ENCODE measurements around the gene EBP.

EBP gene

GRCh38 chrX:48505481-48505880, 16.1 kb upstream of the EBP start:
- H3K4me3 ChIP-seq: no peak overlapping the region
- no peaks in the 10 kb centered on the region for H3K36me3 ChIP-seq (replicated peaks)
- peaks cover 13% of the 10 kb centered on the region for H3K4me1 ChIP-seq
- no peak for DNase-seq (ENCODE audit: low spot score in 2 of 2)
- no peaks in the 10 kb centered on the region for H3K9me3 ChIP-seq
- in situ Hi-C loops (cut with MboI; ENCODE audit: low sequenced_read_pairs): no loop called here
- no peaks in the 10 kb centered on the region for H3K27me3 ChIP-seq (ENCODE audit: low read depth)

DNA sequence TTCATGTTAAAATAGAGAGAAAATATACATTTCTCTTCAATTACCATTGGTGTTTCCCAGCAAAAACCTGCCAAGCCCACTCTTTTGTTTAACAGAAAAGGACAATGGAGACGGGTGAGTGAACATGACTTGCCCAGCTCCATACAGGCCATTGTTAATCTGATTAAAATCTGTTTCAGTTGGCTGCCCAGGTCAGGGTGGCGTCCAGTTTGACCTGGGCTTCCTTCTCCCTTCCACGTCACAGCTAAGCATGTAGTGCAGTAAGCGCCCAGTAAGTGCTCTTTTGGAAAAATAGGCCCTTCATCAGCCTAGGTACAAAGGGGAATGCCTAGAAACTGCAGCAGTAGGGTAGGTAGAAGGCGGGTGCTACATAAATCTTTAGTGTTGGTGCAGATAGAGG, 14.4 kb upstream of the EBP start:
- in situ Hi-C loops (cut with MboI; ENCODE audit: low sequenced_read_pairs): no loop called here
- Histone ChIP-seq H3K4me3 (no peak overlapping the region), H3K4me1 (peaks cover 13% of the 10 kb centered on the region), H3K9me3 (no peaks in the 10 kb centered on the region), H3K36me3 (replicated peaks) (no peaks in the 10 kb centered on the region), H3K27me3 (ENCODE audit: low read depth) (no peaks in the 10 kb centered on the region)
- peak in 1 of 2 experiments; percentile 9 for DNase-seq (ENCODE audit: low spot score in 2 of 2)

- Histone ChIP-seq H3K4me1 (peaks cover 13% of the 10 kb centered on the region), H3K27me3 (ENCODE audit: low read depth) (no peaks in the 10 kb centered on the region), H3K9me3 (no peaks in the 10 kb centered on the region), H3K36me3 (replicated peaks) (peaks cover 3% of the 10 kb centered on the region; the same call in 1 of the 2 replicates), H3K4me3 (peak within 1 kb of the TSS; percentile 72)
- DNase-seq (ENCODE audit: low spot score in 2 of 2): peak; percentile 78 to 95
- in situ Hi-C loops (cut with MboI; ENCODE audit: low sequenced_read_pairs): no loop called here
These were observed 13.0 kb upstream of the EBP start, which contains the start of gene PORCN for GRCh38 chrX:48508400-48509244. Gene PORCN, plus strand, starts transcription at chrX:48508992. Its CDS starts 829 bp downstream, at chrX:48509821.

DNA sequence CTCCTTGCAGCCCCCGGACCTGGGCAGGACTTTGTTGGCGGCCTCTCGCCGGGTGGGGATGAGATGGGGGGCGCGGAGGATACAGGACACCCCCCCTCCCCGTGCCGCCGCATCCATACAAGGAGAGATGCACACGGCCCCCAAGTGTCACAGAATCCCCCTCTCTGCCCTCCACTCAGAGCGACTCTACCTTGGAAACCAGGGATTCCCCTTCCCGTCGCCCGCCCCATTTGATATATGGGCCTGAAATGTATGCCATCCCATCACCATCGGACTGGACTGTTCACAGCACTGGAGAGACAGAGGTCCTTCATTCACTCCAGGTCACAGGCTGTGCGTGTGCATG, 12.4 kb upstream of the EBP start:
- in situ Hi-C loops (cut with MboI; ENCODE audit: low sequenced_read_pairs): no loop called here
- peaks cover 13% of the 10 kb centered on the region for H3K4me1 ChIP-seq

DNA sequence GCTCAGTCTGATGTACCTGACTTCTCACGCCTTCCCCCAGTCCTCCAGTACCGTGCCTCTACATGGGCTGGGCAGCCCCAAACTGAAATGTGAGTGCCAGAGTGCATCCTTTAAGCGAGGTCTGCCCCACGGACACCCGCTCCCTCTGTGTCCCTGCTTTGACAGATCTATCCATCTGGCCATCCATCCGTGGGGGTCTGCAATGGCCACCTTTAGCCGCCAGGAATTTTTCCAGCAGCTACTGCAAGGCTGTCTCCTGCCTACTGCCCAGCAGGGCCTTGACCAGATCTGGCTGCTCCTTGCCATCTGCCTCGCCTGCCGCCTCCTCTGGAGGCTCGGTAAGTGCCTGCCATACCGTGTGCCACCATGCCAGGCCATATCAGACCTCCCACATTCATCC, 12.0 kb upstream of the EBP start:
- Histone ChIP-seq H3K4me1 (peaks cover 13% of the 10 kb centered on the region), H3K36me3 (replicated peaks) (peaks cover 3% of the 10 kb centered on the region; the same call in 1 of the 2 replicates), H3K4me3 (peak overlapping the region; percentile 72), H3K27me3 (ENCODE audit: low read depth) (no peaks in the 10 kb centered on the region), H3K9me3 (no peaks in the 10 kb centered on the region)
- in situ Hi-C loops (cut with MboI; ENCODE audit: low sequenced_read_pairs): no loop called here
- no peak for DNase-seq (ENCODE audit: low spot score in 2 of 2)

More for the DNA sequence above, 12.4 kb upstream of the EBP start:
- Histone ChIP-seq H3K27me3 (ENCODE audit: low read depth) (no peaks in the 10 kb centered on the region), H3K4me3 (peak overlapping the region; percentile 72), H3K36me3 (replicated peaks) (peaks cover 3% of the 10 kb centered on the region; the same call in 1 of the 2 replicates), H3K9me3 (no peaks in the 10 kb centered on the region)
- DNase-seq (ENCODE audit: low spot score in 2 of 2): no peak

DNA sequence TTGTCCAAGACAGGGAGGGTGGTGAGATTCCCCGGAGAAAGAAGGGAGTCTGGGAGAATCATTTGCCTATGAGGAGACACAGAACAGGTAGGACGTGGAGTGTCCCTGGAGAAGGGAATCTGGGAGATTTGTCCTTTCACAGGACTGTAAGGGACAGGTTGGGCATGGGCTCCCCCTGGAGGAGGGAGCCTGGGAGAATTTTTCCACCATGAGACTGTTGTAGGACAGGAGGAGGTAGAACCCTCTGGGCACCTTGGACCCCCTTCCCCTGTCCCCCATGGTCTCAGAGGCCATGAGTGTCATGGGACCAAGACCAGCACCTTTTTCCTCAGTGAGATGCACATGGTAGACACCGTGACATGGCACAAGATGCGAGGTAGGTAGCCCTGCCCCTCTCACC, 10.0 kb upstream of the EBP start:
- in situ Hi-C loops (cut with MboI; ENCODE audit: low sequenced_read_pairs): no loop called here
- peak in 1 of 2 experiments; percentile 39 for DNase-seq (ENCODE audit: low spot score in 2 of 2)
- no peaks in the 10 kb centered on the region for H3K27me3 ChIP-seq (ENCODE audit: low read depth)
- peaks cover 3% of the 10 kb centered on the region; the same call in 1 of the 2 replicates for H3K36me3 ChIP-seq (replicated peaks)
- no peaks in the 10 kb centered on the region for H3K9me3 ChIP-seq
- H3K4me3 ChIP-seq: no peak overlapping the region
- H3K4me1 ChIP-seq: peaks cover 13% of the 10 kb centered on the region

- in situ Hi-C loops (cut with MboI; ENCODE audit: low sequenced_read_pairs): no loop called here
These were observed 9.2 kb upstream of the EBP start for GRCh38 chrX:48512371-48512935.

DNA sequence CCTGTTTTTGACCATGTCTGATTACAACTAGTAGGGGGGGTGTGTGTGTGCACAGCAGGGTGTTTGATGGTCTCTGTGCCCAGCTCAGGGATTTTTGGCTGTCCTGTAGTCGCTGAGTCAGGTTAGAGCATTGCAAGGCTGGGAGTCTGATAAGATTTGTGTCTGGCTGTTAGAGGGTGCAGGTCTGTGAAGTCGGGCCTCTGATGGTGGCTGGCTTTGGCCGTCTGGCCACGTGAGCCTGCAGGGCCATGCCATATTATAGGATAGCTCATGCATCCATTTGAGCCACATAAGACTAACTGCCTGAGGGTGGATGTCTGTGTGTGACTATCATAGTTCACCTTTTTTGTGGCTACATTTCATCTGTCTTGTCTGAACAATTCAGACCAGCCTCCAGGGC, 7.9 kb upstream of the EBP start:
- H3K9me3 ChIP-seq: no peaks in the 10 kb centered on the region
- no peak for DNase-seq (ENCODE audit: low spot score in 2 of 2)
- peaks cover 3% of the 10 kb centered on the region; the same call in 1 of the 2 replicates for H3K36me3 ChIP-seq (replicated peaks)
- H3K4me3 ChIP-seq: no peak overlapping the region
- in situ Hi-C loops (cut with MboI; ENCODE audit: low sequenced_read_pairs): no loop called here
- no peaks in the 10 kb centered on the region for H3K27me3 ChIP-seq (ENCODE audit: low read depth)
- H3K4me1 ChIP-seq: no peaks in the 10 kb centered on the region

More at GRCh38 chrX:48512371-48512935, 9.2 kb upstream of the EBP start:
- Histone ChIP-seq H3K4me3 (no peak overlapping the region), H3K36me3 (replicated peaks) (peaks cover 3% of the 10 kb centered on the region; the same call in 1 of the 2 replicates), H3K27me3 (ENCODE audit: low read depth) (no peaks in the 10 kb centered on the region), H3K4me1 (peaks cover 6% of the 10 kb centered on the region), H3K9me3 (no peaks in the 10 kb centered on the region)
- no peak for DNase-seq (ENCODE audit: low spot score in 2 of 2)

DNA sequence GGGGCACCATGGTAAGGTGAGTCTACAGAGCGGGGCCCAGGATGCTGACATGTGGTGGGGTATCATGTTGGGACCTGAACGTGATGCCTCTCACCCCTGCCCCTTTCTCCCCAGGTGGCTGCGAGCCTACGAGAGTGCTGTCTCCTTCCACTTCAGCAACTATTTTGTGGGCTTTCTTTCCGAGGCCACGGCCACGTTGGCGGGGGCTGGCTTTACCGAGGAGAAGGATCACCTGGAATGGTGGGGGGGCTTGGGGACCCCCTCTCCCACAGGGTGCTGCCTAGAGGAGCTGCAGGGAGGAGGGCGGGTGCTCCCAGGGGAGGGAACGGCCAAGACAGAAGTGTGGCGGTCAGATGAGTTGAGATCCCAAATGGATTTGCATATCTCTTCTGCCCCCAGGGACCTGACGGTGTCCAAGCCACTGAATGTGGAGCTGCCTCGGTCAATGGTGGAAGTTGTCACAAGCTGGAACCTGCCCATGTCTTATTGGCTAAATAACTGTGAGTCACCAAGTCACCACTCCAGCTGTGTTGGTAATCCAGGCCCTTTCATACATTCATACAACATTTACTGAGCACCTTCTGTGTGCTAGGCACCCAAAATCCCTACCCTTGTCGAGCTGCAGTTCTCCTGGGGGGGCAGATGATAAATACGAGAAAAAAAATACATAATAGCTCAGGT, 7.3 kb upstream of the EBP start:
- H3K36me3 ChIP-seq (replicated peaks): peaks cover 3% of the 10 kb centered on the region; the same call in 1 of the 2 replicates
- no peaks in the 10 kb centered on the region for H3K9me3 ChIP-seq
- in situ Hi-C loops (cut with MboI; ENCODE audit: low sequenced_read_pairs): no loop called here
- H3K4me3 ChIP-seq: no peak overlapping the region
- no peaks in the 10 kb centered on the region for H3K27me3 ChIP-seq (ENCODE audit: low read depth)
- no peak for DNase-seq (ENCODE audit: low spot score in 2 of 2)
- no peaks in the 10 kb centered on the region for H3K4me1 ChIP-seq

GRCh38 chrX:48514868-48515460, 6.6 kb upstream of the EBP start:
- no peaks in the 10 kb centered on the region for H3K9me3 ChIP-seq
- H3K36me3 ChIP-seq (replicated peaks): peaks cover 3% of the 10 kb centered on the region; the same call in 1 of the 2 replicates
- DNase-seq (ENCODE audit: low spot score in 2 of 2): no peak
- no peaks in the 10 kb centered on the region for H3K27me3 ChIP-seq (ENCODE audit: low read depth)
- H3K4me1 ChIP-seq: no peaks in the 10 kb centered on the region
- no peak overlapping the region for H3K4me3 ChIP-seq
- in situ Hi-C loops (cut with MboI; ENCODE audit: low sequenced_read_pairs): no loop called here

DNA sequence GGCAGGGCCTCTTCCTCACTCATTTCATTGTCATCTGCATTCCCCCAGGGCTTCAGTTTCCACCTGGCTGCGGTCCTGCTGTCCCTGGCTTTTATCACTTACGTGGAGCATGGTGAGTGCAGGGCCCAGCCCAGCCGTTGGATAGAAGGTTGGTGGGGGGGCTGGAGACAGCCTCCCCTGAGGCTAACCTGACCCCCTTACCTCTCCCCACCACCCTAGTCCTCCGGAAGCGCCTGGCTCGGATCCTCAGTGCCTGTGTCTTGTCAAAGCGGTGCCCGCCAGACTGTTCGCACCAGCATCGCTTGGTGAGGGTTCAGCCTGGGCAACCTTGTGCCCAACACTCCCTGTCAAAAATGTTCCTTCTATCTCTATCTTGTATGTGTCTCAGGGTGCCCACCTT, 5.8 kb upstream of the EBP start:
- Histone ChIP-seq H3K36me3 (replicated peaks) (peaks cover 3% of the 10 kb centered on the region; the same call in 1 of the 2 replicates), H3K9me3 (no peaks in the 10 kb centered on the region), H3K4me3 (no peak overlapping the region), H3K27me3 (ENCODE audit: low read depth) (no peaks in the 10 kb centered on the region), H3K4me1 (peaks cover under 1% of the 10 kb centered on the region)
- DNase-seq (ENCODE audit: low spot score in 2 of 2): no peak
- in situ Hi-C loops (cut with MboI; ENCODE audit: low sequenced_read_pairs): no loop called here

DNA sequence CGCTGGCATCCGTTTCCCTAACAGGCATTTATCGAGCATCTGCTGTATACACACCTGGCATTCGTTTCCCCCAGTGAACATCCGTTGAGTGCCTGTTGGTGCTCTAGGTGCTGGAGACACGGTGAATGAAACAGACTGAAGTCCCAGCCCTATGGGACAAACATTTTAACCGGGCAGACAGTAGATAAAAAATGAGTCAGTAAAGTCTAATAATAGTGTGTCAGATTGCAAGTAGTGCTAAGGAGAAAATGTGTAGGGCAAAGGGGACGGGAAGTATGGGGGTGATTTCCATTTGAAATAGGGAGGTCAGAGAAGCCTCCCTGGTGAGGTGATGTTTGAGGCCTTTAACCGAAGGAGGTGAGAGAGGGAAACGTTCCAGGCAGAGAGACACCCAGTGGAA, 5.3 kb upstream of the EBP start:
- Histone ChIP-seq H3K36me3 (replicated peaks) (peaks cover 3% of the 10 kb centered on the region; the same call in 1 of the 2 replicates), H3K9me3 (no peaks in the 10 kb centered on the region), H3K27me3 (ENCODE audit: low read depth) (no peaks in the 10 kb centered on the region), H3K4me1 (peaks cover 4% of the 10 kb centered on the region), H3K4me3 (no peak overlapping the region)
- in situ Hi-C loops (cut with MboI; ENCODE audit: low sequenced_read_pairs): no loop called here
- no peak for DNase-seq (ENCODE audit: low spot score in 2 of 2)

DNA sequence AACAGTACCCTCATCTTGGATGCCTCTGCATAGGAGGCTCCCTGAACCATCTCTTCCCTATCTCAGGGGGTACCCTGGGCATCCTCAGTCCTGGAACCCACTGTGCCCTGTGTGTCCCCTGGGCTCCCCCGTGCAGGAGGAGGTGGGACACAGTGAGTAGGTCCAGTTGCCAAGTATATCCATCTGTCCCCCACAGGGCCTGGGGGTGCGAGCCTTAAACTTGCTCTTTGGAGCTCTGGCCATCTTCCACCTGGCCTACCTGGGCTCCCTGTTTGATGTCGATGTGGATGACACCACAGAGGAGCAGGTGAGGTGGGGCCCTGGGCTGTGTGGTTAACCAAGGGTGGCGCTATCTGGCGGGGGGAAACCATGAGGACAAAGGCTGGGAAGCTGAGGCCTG, 4.6 kb upstream of the EBP start:
- no peak overlapping the region for H3K4me3 ChIP-seq
- H3K36me3 ChIP-seq (replicated peaks): peaks cover 3% of the 10 kb centered on the region; the same call in 1 of the 2 replicates
- H3K27me3 ChIP-seq (ENCODE audit: low read depth): no peaks in the 10 kb centered on the region
- H3K4me1 ChIP-seq: peaks cover 4% of the 10 kb centered on the region
- no peak for DNase-seq (ENCODE audit: low spot score in 2 of 2)
- no peaks in the 10 kb centered on the region for H3K9me3 ChIP-seq
- in situ Hi-C loops (cut with MboI; ENCODE audit: low sequenced_read_pairs): no loop called here

Measured in HAP-1 (cell line).